GM12801 (cell line): ENCODE measurements around the gene PLXNA4.

ENCODE experiments used
- CTCF ChIP-seq: IDR thresholded peaks from one replicate; pipeline ENCODE4 v1.5.1; 2011; ENCODE audit warnings: control low read depth; ENCODE audit not compliant: insufficient read length; ENCODE audit errors: extremely low read depth

The PLXNA4 gene

DNA sequence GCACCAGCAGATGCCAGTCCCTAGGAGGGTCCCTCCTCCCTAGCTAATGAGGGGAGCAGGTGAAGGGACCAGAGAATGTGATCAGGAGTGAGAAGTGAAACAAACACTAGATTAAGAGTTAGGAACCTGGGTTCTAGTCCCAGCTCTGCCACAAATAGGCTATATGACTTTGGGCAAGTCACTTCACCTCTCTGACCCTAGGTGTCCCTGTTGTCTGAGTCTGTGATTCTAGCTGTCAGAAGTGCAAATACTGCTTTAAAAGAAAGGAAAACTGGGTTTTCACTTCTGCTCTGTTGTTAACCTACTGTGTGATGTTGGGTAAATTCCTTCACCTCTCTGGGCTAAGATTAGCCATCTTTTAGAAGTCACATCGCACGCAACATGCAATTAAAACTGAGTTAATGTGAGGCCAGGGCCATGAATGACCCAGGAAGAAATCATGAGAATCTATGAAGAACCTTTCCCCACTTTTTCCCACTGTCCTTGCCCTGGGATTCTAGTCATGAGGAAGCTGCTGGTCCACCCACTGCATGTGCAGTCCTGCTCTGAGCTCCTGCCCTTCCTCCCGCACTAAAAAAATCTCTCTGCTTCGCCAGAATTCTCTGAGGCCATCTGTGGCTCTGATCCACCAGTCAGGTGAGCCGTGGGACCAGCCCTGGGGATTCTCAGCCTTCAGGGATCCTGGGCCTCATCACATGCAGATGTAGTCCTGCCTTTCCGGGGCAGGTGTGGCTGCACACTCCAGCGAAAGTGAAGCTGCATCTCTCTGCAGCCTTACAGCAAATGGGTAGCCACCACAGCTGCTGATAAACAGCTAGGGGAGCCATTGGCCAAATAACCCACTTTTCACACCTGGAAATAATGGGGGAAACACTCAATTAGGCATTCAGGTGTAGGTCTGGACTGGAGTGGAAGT lies 181.7 kb downstream of the PLXNA4 start:
- no peak for TF ChIP-seq CTCF

- TF ChIP-seq CTCF = no peak
Measured at GRCh38 chr7:132393789-132394261, 182.4 kb downstream of the PLXNA4 start.

- TF ChIP-seq CTCF = no peak
Measured at GRCh38 chr7:132392713-132393112, 183.6 kb downstream of the PLXNA4 start.

DNA sequence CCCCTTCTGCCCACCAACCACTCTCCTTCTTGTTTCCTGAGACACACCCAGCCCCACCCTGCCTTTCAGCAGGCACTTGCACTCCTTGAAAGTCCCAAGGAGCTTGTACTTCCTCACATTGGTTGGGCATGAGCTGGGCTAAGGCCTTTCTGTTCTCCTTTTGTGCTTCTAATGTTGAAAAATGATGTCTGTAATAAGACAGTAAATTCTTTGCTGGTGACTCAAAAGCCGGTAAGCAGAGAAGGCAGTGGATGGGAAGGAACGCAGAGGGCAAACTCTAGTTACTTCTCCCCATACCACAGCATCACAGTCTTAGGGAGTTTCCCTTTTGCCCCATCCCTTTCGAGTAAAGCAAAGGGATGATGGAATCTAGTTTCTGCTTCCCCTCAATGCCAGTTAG lies 185.6 kb downstream of the PLXNA4 start:
- no peak for TF ChIP-seq CTCF

DNA sequence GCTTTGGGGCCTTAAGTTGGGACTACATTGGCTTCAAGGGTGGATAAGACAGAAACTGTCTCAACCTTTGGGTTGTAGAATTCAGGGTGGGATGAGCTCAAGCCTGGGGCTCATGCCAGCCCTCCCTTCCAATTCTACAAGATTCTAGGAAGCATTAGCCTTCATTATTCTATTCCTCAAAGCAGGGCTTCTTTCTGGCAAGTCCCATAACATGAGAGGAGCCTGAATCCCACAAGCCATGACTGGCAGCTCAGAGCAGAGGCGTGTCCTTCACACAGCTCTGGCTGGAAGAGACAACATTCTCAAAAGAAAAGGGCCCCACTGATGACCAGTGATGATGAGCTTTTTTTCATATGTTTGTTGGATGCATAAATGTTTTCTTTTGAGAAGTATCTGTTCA lies 187.6 kb downstream of the PLXNA4 start:
- TF ChIP-seq CTCF = no peak

DNA sequence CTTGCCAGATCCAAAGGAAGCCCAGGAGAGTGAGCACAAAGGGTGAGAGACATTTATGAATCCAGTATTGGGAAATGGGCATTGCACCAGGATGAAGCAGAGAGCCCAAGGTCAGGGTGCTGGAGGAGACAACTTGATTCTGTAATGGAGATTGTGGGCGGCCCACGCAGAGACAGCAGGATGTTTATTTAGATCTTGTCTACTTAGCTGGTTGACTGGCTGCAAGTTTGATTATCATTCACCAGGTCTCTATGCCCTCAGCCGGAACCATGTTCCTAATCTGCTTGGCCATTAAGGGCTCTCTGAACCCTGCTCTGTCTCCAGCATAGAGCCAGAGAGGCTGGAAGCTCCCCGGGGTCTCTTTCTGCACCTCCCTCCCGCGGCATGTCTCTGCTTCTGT lies 188.7 kb downstream of the PLXNA4 start:
- TF ChIP-seq CTCF = no peak

- no peak for TF ChIP-seq CTCF
Measured at GRCh38 chr7:132386201-132386681, 190.0 kb downstream of the PLXNA4 start.
